NCI-H1105 treated with DMSO at 0.1 percent for 48 hours (cell line): ENCODE measurements around the gene SF3A2.

Experiments
- DNase-seq: peaks from one replicate; lab custom pipeline; 2025; lab: John Stamatoyannopoulos, UW

The SF3A2 gene

DNA sequence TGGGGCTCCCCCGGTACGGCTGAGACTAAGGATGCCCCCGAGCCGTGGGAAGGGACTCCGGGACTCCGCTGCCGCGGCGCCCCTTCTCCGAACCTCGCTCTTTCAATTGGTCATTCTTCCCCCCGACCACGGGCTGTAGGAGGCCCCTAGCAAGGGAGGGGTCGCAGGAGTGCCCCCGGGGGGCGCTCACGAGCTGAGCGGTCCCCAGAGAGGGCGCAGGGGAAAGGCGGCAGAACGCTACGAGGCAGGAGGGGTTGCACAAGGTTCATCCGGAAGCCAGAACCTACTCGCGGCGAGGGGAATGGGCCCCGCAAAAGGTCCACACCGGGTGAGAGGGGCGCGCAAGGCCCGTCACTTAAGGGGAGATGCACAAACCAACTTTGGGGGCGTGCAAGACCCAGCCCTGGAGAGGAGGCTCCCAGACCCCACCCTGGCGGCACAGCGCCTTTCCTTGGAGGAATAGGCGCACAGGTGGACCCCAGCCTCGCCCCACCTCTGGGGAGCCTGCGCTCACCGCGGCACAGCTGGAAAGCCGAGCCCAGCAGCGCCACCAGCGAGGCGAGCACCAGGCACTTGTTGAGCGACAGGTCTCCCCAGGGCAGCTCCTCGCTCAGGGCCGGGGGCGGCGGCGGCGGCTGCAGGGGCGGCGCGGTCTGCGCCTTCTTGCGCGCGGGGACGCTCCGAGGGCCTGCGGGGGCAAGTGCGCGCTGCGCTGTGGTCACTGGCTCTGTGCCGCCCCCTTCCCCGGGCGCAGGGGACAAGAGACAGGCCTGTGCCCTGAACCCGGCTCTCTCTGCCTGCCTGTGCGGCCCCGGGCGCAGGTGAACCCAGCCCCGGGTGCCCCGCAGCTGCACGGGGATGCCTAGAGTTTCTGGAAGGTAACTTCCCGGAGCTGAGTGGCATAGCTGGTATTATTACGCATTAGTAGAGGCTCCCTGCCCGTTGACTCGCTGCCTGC lies 16.8 kb downstream of the SF3A2 start:
- DNase-seq, result no peak

DNA sequence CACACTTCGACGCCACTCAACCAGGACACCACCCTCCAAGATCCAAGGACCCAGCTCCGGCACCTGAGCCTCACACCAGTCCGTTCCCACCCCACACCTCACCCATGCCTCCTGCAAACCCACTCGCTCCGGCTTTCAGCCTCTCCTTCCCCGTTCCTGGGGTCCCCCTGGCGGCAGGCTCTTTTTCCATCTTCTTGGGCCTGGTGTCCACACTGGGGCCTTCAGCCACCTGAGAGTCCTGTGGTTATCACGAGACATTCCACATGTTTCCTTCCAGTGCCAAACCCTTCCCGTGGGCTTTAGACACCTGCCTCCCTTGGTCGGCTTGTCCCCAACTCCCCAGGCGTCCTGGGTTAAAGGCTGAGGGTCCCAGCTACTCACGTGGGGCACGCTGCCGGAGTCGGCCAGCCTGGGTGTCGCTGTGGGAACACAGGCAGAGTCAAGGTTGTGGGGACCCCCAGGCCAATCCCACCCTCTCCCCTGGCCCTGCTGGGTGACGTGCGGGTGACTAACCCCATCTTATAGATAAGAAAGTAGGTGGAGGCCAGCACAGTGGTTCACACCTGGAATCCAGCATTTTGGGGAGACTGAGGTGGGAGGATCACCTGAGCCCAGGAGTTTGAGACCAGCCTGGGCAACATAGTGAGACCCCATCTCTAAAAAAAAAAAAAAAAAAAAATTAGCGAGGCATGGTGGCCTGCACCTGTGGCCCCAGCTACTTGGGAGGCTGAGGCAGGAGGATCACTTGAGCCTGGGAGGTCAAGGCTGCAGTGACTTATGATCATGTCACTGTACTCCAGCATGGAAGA lies 17.6 kb downstream of the SF3A2 start:
- DNase-seq, result no peak

DNA sequence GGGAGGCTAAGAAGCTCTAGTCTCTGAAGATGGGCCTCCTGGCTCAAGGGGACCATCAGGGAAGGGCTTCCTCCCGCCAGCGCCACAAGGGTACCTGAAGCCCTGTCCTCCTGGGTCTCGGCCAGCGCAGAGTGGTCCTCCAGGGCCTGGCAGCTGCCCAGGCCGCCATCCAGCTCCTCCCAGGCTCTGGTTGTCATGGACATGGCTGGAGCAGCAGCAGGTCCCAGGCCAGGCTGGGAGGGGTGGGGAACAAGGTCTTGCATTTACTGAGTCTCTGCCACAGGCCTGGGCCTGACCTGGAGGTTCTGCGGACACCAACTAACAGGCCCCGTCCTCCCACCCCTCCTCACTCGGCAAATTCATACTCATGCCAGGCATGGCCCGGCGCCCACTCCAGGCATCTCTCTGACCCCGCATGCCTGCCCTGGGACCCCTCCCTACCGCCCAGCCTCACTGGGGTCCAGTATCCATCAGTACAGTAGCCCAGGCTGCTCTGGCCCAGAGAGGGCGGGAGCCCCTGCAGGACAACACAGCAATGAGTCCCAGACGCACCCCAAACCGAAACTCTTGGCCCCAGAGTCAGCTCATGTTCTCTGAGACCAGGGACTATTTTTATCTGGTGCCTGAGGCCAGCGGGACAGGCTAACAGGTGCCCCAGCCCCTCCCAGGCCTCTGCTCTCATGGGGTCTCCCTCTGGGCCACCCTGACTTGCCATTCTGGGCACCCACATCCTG lies 18.7 kb downstream of the SF3A2 start:
- DNase-seq, result no peak

DNA sequence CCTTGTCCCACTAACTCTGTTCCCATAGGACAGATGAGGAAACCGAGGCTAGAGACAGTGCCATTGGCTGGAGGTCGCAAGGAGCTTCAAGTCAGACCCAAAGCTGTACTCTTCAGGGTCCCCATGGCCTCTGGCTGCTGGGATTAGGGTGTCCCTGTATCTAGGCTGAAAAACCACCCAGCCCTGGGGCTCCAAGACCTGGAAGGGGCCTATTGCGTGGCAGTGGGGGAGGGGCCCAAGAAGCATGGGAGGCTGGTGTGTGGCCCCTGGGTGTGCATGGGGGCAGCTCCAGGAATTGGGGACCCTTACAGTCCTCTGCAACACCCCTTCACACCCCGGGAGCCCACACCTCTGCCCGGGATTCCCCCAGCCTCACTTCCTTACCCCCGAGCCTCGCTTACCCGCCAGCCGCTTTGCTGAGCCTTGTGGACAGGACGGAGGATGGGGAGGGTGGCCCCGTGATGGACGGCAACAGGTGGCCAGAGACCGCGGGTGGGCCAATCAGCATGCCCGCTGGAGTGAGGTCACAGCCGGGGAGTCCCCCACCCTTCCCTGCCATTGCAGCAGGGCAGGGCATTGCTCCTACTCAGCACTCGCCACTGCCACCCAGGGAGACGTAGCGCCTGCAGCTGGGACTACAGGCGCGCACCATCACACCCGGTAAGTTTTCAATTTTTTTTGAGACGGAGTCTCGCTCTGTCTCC lies 19.5 kb downstream of the SF3A2 start, which contains the start of gene JSRP1:
Gene JSRP1, minus strand, starts transcription at position 436 of the 704 bp plus-strand sequence. CDS start 1,103 bp downstream, outside the sequence.
- DNase-seq, result no peak

- DNase-seq, result no peak
Measured at GRCh38 chr19:2259336-2259735, 22.7 kb downstream of the SF3A2 start.

GRCh38 chr19:2260341-2260805 lies 23.7 kb downstream of the SF3A2 start:
- no peak for DNase-seq

GRCh38 chr19:2261438-2262172 lies 25.0 kb downstream of the SF3A2 start:
- DNase-seq, result no peak

- DNase-seq, result no peak
Measured at GRCh38 chr19:2266183-2266993, 29.8 kb downstream of the SF3A2 start.

DNA sequence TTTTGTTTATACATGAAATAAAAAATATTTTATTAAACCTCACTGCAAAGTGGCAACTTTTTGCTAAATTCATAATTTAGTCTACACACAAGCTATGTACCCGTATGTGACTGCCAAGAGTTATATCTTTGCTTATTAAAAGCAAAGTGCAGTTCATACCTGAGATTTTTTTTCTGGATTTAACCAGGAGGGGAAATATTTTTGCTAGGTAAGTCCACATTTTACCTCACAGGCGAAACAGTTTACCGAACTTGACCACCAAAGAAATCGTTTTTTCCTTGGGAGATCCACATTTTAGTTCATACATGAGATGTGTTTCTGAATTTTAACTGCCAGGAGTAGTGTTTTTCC lies 31.8 kb downstream of the SF3A2 start:
- DNase-seq, result no peak

- no peak for DNase-seq
Measured at GRCh38 chr19:2268861-2269243, 32.2 kb downstream of the SF3A2 start.

GRCh38 chr19:2269244-2270156 lies 32.9 kb downstream of the SF3A2 start:
- peak; percentile 97 for DNase-seq

GRCh38 chr19:2270157-2270422 lies 33.5 kb downstream of the SF3A2 start:
- DNase-seq, result no peak

- DNase-seq, result peak; percentile 13
Measured at GRCh38 chr19:2270423-2271233, 34.0 kb downstream of the SF3A2 start.

GRCh38 chr19:2271234-2272103 lies 34.8 kb downstream of the SF3A2 start:
- no peak for DNase-seq

DNA sequence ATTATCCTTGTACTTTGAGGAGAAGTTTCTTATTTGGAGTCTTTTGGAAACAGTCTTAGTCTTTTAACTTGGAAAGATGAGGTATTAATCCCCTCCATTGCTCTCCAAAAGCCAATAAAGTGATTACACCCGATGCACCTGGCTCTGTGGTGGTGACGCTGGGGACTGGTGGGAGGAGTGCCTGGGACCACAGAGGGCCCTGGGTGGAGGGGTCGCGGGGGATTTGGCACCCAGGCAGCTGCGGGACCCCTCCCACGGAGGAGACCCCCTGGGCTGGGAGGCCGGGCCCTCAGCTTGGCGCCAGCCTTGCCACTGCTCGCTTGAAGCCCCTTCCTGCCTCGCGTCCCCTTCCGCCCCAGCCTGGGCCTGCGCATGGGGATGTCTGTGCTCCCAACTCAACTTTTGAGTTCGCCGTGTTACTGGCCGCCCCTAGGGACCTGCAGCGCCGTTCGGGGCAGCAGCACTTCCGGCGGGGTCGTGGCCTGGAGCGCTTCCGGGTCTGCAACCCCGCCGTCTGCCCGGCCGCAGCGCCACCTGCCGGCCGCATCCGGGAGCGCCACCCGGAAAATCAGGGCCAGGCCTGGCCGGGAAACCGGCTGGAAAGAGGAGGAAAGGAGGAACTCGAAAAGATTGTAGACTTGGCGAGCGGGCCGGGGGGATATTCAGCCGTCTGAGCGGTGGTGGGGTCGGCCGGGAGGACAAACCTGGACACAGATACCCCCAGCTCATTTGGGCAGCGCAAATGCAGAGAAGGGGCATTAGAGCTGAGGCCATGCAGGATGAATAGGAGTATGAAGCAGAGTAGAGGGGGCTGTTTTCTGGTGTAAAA lies 36.9 kb downstream of the SF3A2 start:
- no peak for DNase-seq

DNA sequence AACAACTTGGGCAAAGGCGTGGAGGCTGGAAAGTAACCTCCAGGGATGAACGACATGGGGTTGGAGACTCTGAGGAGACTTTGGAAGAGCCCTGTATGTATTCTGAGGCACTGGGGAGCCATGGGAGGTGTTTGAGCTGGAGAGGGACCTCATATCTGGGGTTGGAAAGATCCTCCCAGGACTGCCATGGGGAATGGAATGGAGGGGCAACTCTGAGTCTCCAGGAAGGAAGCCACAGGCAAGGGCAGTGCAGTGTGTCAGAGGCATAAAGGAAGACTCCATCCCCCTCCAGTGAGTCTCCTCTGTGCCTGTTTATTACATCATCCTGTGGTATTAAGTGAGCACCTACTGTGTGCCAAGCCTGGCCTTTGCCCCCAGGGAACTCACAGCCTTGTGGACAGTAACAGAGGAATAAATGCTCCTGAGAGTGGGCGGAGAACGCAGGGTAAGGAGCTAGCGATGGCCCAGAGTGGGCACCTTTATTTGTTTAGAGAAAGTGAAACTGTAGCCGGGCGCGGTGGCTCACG lies 37.6 kb downstream of the SF3A2 start:
- DNase-seq, result no peak
